GM12878 (cell line): Measurements from ENCODE around the gene EHD4. TPM values are rescaled to one million over a fixed set of nuclear protein-coding genes. Genes with fewer than 3 reads are reported as not detected.

ENCODE experiments used
- ATAC-seq: fragments of 200-7000 bp; cut with Tn5 transposase; 3 replicates; pipeline ENCODE4 v1.9.1; 2020; ENCODE audit warnings: mild to moderate bottlenecking, moderate library complexity
- BruUV-seq: library from RNA; stranded (reverse); fragments of 400-500 nt; replicated peaks from 2 replicates; lab custom pipeline; 2021; lab: Mats Ljungman, UMichigan
- CTCF ChIA-PET: fragments of 300-600 bp; sonication (Branson Sonifier 250); formaldehyde crosslinking; extraction: SDS; loops from one replicate; lab custom pipeline; 2021; ENCODE audit warnings: inconsistent platforms; lab: Yijun Ruan, JAX
- POLR2A ChIA-PET: fragments of 350-600 bp; formaldehyde crosslinking; extraction: SDS; loops from one replicate; lab custom pipeline; 2021; ENCODE audit warnings: inconsistent platforms; lab: Charles Lee
- RAD21 ChIA-PET: fragments of 300-600 bp; sonication (Branson Sonifier 250); formaldehyde crosslinking; loops from one replicate; lab custom pipeline; 2023; ENCODE audit warnings: antibody characterized with exemption; ENCODE audit not compliant: unreplicated experiment; lab: Charles Lee
- SMC1A ChIA-PET: fragments of 300-600 bp; sonication (Branson Sonifier 250); formaldehyde crosslinking; loops from one replicate; lab custom pipeline; 2023; ENCODE audit not compliant: unreplicated experiment, uncharacterized antibody; lab: Charles Lee
- DNase-seq: peaks from one replicate; pipeline ENCODE4 v3.0.0-alpha.2; 2011; ENCODE audit warnings: low read depth, low spot score
- FAIRE-seq: peaks from 3 replicates; lab custom pipeline; 2011; peaks lifted over from hg19 to GRCh38; lab: Jason Lieb, UNC
- H2AFZ ChIP-seq: 2 replicates; pipeline ENCODE4 v1.6.0; 2011; ENCODE audit warnings: low read depth, low read length, control low read depth; ENCODE audit not compliant: control insufficient read depth
- H3K27ac ChIP-seq: 2 replicates; pipeline ENCODE4 v1.5.1; 2011; ENCODE audit warnings: control low read depth; ENCODE audit not compliant: control insufficient read depth, insufficient read depth
- H3K27me3 ChIP-seq, 2 experiments: replicated peaks in 1 of 2; 2 replicates each; pipeline versions ENCODE4 v1.6.0 to v1.6.1; 2011; ENCODE audit warnings: low read length in 1 of 2; ENCODE audit not compliant: control insufficient read depth in 2 of 2, insufficient read depth in 2 of 2
- H3K36me3 ChIP-seq, 2 experiments: 2 replicates each; pipeline ENCODE4 v1.5.1; 2011; ENCODE audit warnings: low read length in 1 of 2; ENCODE audit not compliant: control insufficient read depth in 2 of 2, insufficient read depth in 2 of 2
- H3K4me1 ChIP-seq: 2 replicates; pipeline ENCODE4 v1.6.1; 2011; ENCODE audit warnings: mild to moderate bottlenecking, low read length, moderate library complexity, mixed read lengths; ENCODE audit not compliant: control insufficient read depth, insufficient read depth
- H3K4me2 ChIP-seq: 2 replicates; pipeline ENCODE4 v1.6.0; 2011; ENCODE audit warnings: control low read depth; ENCODE audit not compliant: control insufficient read depth, insufficient read depth
- H3K4me3 ChIP-seq: fragments of 200-600 bp; sonication (generic); 2 replicates; pipeline ENCODE4 v1.5.1; 2016
- H3K79me2 ChIP-seq: 2 replicates; pipeline ENCODE4 v1.6.0; 2011; ENCODE audit warnings: low read length; ENCODE audit not compliant: control insufficient read depth, insufficient read depth
- H3K9ac ChIP-seq: 2 replicates; pipeline ENCODE4 v1.8.0; 2011; ENCODE audit warnings: low read length, control low read depth, mixed read lengths; ENCODE audit not compliant: control insufficient read depth, insufficient read depth
- H3K9me3 ChIP-seq: replicated peaks from 3 replicates; pipeline ENCODE4 v1.5.1; 2011; ENCODE audit warnings: mild to moderate bottlenecking, low read length; ENCODE audit not compliant: control insufficient read depth, insufficient read depth
- H4K20me1 ChIP-seq: 2 replicates; pipeline ENCODE4 v1.6.0; 2011; ENCODE audit not compliant: control insufficient read depth, insufficient read depth
- ESRRA ChIP-seq: IDR thresholded peaks from 2 replicates; pipeline ENCODE4 v1.6.1; 2012; ENCODE audit warnings: mild to moderate bottlenecking, low read length, improper control_type of control experiment
- JUNB ChIP-seq: IDR thresholded peaks from 2 replicates; pipeline ENCODE4 v1.6.1; 2016; ENCODE audit warnings: antibody characterized with exemption, mild to moderate bottlenecking
- KDM1A ChIP-seq: fragments of 200-600 bp; sonication (generic); IDR thresholded peaks from 2 replicates; pipeline ENCODE4 v1.6.1; 2016; ENCODE audit warnings: borderline replicate concordance
- LARP7 ChIP-seq: fragments of 450-650 bp; IDR thresholded peaks from 2 replicates; pipeline ENCODE4 v1.6.1; 2017; ENCODE audit warnings: mild to moderate bottlenecking
- RELA ChIP-seq: fragments of 450-650 bp; IDR thresholded peaks from 2 replicates; pipeline ENCODE4 v1.8.0; 2014; ENCODE audit warnings: borderline replicate concordance; ENCODE audit not compliant: partially characterized antibody
- ZNF24 ChIP-seq: fragments of 450-650 bp; IDR thresholded peaks from 2 replicates; pipeline ENCODE4 v1.6.1; 2017; ENCODE audit warnings: antibody characterized with exemption, mild to moderate bottlenecking
- WGBS: methylation state at CpG from one replicate; pipeline ENCODE4 v1.1.6; 2016; ENCODE audit warnings: low lambda C conversion rate; ENCODE audit not compliant: insufficient replicate concordance, insufficient coverage; ENCODE audit errors: missing lambda C conversion rate; 5-methylcytosine and 5-hydroxymethylcytosine counted together
- in situ Hi-C: fragments of 300-500 bp; cut with MboI; formaldehyde crosslinking; loops from 9 replicates; pipeline ENCODE4 v1.14.3; 2018; ENCODE audit warnings: mixed read lengths
- intact Hi-C: fragments of 100-400 bp; cut with micrococcal nuclease; formaldehyde crosslinking; loops from one replicate; pipeline ENCODE4 v1.14.2; 2022; ENCODE audit not compliant: unreplicated experiment
- polyA plus RNA-seq, 11 experiments: library from polyadenylated mRNA; depleted of rRNA in 4 of 11; unstranded in 6 of 11; stranded (reverse) in 5 of 11; fragments of >200 nt; fragmentation: Nextera tagmentation in 4 of 11; fragmentation: Illumina TruSeq in 1 of 11; extraction: Ambion mirVana in 4 of 11; extraction: Trizol in 1 of 11; gene quantifications; 1 replicate in 1 of 11; 2 replicates in 10 of 11; pipeline versions ENCODE4 v1.2.1 to v1.2.3, GENCODE V29; 2011 to 2016; ENCODE audit warnings: inconsistent platforms in 2 of 11, missing spikeins in 2 of 11, low read depth in 1 of 11
- total RNA-seq, 4 experiments: library from RNA; depleted of rRNA in 3 of 4; stranded (reverse); fragments of >200 nt in 3 of 4; fragmentation: Illumina TruSeq in 1 of 4; extraction: Trizol in 1 of 4; gene quantifications; 2 replicates each; pipeline versions ENCODE4 v1.2.1 to v1.2.3, GENCODE V29; 2013 to 2021
- TF ChIP-seq, protein P1 (sequence below): fragments of 450-650 bp; IDR thresholded peaks from 2 replicates; pipeline ENCODE4 v1.6.1; 2017; ENCODE audit warnings: mild to moderate bottlenecking, moderate library complexity
- TF ChIP-seq, protein P2 (sequence below): fragments of 150-350 bp; IDR thresholded peaks from 2 replicates; pipeline ENCODE4 v1.6.1; 2016; ENCODE audit warnings: low read depth, low read length

Gene EHD4
- total and polyA plus RNA-seq, 10 of the 15 experiments (the other 5 are each of a cell fraction or from before 2014, with no cell fraction given): 4.2 to 62.9 (median 44.7) TPM

DNA sequence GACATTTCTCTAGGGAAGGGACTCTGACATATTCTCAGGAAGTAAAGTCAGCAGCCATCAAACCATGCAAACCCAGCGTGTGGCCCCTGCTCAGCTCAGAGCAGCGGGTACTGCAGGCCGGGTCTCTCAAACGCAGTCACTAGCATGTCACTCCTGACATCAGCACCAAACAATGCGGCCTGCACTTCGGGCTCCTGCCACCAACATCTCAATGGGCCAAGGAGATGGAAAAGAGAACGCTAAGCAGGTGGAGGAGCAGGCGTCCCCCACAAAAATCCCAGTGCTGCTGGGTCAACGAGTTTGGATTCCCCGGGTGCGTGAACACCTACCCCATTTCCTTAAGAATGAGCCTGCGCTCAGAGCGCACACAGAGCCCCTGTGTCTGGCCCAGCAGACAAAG is 68.6 kb downstream of the EHD4 start (continued):
- TF ChIP-seq, protein P1, sequence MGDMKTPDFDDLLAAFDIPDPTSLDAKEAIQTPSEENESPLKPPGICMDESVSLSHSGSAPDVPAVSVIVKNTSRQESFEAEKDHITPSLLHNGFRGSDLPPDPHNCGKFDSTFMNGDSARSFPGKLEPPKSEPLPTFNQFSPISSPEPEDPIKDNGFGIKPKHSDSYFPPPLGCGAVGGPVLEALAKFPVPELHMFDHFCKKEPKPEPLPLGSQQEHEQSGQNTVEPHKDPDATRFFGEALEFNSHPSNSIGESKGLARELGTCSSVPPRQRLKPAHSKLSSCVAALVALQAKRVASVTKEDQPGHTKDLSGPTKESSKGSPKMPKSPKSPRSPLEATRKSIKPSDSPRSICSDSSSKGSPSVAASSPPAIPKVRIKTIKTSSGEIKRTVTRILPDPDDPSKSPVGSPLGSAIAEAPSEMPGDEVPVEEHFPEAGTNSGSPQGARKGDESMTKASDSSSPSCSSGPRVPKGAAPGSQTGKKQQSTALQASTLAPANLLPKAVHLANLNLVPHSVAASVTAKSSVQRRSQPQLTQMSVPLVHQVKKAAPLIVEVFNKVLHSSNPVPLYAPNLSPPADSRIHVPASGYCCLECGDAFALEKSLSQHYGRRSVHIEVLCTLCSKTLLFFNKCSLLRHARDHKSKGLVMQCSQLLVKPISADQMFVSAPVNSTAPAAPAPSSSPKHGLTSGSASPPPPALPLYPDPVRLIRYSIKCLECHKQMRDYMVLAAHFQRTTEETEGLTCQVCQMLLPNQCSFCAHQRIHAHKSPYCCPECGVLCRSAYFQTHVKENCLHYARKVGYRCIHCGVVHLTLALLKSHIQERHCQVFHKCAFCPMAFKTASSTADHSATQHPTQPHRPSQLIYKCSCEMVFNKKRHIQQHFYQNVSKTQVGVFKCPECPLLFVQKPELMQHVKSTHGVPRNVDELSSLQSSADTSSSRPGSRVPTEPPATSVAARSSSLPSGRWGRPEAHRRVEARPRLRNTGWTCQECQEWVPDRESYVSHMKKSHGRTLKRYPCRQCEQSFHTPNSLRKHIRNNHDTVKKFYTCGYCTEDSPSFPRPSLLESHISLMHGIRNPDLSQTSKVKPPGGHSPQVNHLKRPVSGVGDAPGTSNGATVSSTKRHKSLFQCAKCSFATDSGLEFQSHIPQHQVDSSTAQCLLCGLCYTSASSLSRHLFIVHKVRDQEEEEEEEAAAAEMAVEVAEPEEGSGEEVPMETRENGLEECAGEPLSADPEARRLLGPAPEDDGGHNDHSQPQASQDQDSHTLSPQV: no peak
- TF ChIP-seq ZNF24: no peak
- TF ChIP-seq KDM1A: no peak
- no peak for TF ChIP-seq ESRRA
- TF ChIP-seq RELA: no peak

DNA sequence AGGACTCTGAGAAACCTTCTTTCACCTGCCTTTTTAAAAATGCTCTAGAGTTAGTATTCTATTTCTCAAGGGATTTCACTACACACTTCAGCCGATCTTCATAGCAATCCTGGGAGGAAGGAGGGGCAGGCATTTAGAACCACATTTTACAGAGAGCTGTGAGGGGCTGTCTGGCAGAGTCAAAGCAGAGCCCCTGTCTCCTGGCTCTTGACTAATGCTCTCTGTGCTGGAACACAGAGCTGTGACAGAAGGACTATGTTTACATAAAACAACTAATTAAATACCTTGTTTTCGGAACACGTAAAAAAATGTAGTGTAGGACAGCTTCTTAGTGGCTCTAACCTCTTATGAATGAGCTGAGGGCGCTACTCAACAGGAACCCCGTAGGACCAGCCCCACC is 70.9 kb downstream of the EHD4 start:
- ChIA-PET SMC1A (interaction anchor here (0.7 to 4.7 kb wide), 3 partner anchors 15 to 128 kb away, joined by 3 to 49 read pairs (median 3); partner anchors contain the start of gene MAPKBP1), CTCF (interaction anchor here (4.6 kb wide), 1 partner anchor 127 kb away, joined by 79 read pairs; the partner anchor contains the start of gene MAPKBP1), POLR2A (no interaction called here), RAD21 (interaction anchor here (5.0 kb wide), 1 partner anchor 129 kb away, joined by 69 read pairs; the partner anchor contains the start of gene MAPKBP1)
- ATAC-seq (no peak), DNase-seq (no peak), FAIRE-seq (no peak)
- Histone ChIP-seq H3K79me2 (peaks cover 2% of the 10 kb centered on the region), H3K27ac (no peak overlapping the region), H3K27me3 (no peaks in the 10 kb centered on the region), H2AFZ (no peak overlapping the region), H3K4me3 (no peak overlapping the region), H3K4me1 (no peaks in the 10 kb centered on the region), H4K20me1 (no peaks in the 10 kb centered on the region; the same call in 1 of the 2 replicates), H3K36me3 (peaks cover 26 to 40% of the 10 kb centered on the region in 2 experiments), H3K9me3 (no peaks in the 10 kb centered on the region; the same call in 2 of the 3 replicates), H3K4me2 (no peak overlapping the region), H3K9ac (no peak overlapping the region)
- in situ Hi-C loops (no loop called here), intact Hi-C loops (loop anchor here (5.0 kb wide), 1 partner anchor 74 kb away; the partner anchor contains the start of gene JMJD7)
- BruUV-seq: no TSS peak
- 86% methylated on average over 5 of the region's 5 CpGs for WGBS
- TF ChIP-seq, protein P2, sequence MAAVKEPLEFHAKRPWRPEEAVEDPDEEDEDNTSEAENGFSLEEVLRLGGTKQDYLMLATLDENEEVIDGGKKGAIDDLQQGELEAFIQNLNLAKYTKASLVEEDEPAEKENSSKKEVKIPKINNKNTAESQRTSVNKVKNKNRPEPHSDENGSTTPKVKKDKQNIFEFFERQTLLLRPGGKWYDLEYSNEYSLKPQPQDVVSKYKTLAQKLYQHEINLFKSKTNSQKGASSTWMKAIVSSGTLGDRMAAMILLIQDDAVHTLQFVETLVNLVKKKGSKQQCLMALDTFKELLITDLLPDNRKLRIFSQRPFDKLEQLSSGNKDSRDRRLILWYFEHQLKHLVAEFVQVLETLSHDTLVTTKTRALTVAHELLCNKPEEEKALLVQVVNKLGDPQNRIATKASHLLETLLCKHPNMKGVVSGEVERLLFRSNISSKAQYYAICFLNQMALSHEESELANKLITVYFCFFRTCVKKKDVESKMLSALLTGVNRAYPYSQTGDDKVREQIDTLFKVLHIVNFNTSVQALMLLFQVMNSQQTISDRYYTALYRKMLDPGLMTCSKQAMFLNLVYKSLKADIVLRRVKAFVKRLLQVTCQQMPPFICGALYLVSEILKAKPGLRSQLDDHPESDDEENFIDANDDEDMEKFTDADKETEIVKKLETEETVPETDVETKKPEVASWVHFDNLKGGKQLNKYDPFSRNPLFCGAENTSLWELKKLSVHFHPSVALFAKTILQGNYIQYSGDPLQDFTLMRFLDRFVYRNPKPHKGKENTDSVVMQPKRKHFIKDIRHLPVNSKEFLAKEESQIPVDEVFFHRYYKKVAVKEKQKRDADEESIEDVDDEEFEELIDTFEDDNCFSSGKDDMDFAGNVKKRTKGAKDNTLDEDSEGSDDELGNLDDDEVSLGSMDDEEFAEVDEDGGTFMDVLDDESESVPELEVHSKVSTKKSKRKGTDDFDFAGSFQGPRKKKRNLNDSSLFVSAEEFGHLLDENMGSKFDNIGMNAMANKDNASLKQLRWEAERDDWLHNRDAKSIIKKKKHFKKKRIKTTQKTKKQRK: no peak
- TF ChIP-seq LARP7: no peak
- no peak for TF ChIP-seq JUNB
